ENCODE data around the gene ATG4B.

Gene ATG4B

GRCh38 chr2:241618296-241618805 is 19.1 kb upstream of the ATG4B start:
- Mint-ChIP-seq H3K36me3 (ENCODE audit: low read depth) (peaks cover 24% of the 10 kb centered on the region), H3K27ac (peak overlapping the region; percentile 99), H3K27me3 (ENCODE audit: low read depth) (no peaks in the 10 kb centered on the region), H3K9me3 (no peaks in the 10 kb centered on the region), H3K4me1 (ENCODE audit: low read depth) (peaks cover 20% of the 10 kb centered on the region), H3K4me3 (peak overlapping the region; percentile 89)
- no peak for DNase-seq (ENCODE audit: low spot score)

- no peak overlapping the region for H3K4me3 Mint-ChIP-seq
- no peaks in the 10 kb centered on the region for H3K27me3 Mint-ChIP-seq (ENCODE audit: low read depth)
- DNase-seq (ENCODE audit: low spot score), result no peak
- H3K9me3 Mint-ChIP-seq, result no peaks in the 10 kb centered on the region
- peaks cover 24% of the 10 kb centered on the region for H3K36me3 Mint-ChIP-seq (ENCODE audit: low read depth)
- peaks cover 20% of the 10 kb centered on the region for H3K4me1 Mint-ChIP-seq (ENCODE audit: low read depth)
- peak overlapping the region; percentile 99 for H3K27ac Mint-ChIP-seq
Observed at GRCh38 chr2:241618829-241619228, 18.7 kb upstream of the ATG4B start.

GRCh38 chr2:241619597-241620418 is 17.7 kb upstream of the ATG4B start:
- Mint-ChIP-seq H3K4me3 (no peak overlapping the region), H3K9me3 (no peaks in the 10 kb centered on the region), H3K36me3 (ENCODE audit: low read depth) (peaks cover 25% of the 10 kb centered on the region), H3K4me1 (ENCODE audit: low read depth) (peaks cover 20% of the 10 kb centered on the region), H3K27me3 (ENCODE audit: low read depth) (no peaks in the 10 kb centered on the region), H3K27ac (peak overlapping the region; percentile 17)
- DNase-seq (ENCODE audit: low spot score), result peak; percentile 24

- peaks cover 25% of the 10 kb centered on the region for H3K36me3 Mint-ChIP-seq (ENCODE audit: low read depth)
- peak; percentile 75 for DNase-seq (ENCODE audit: low spot score)
- no peaks in the 10 kb centered on the region for H3K27me3 Mint-ChIP-seq (ENCODE audit: low read depth)
- peak overlapping the region; percentile 48 for H3K27ac Mint-ChIP-seq
- no peak overlapping the region for H3K4me3 Mint-ChIP-seq
- H3K9me3 Mint-ChIP-seq, result no peaks in the 10 kb centered on the region
- H3K4me1 Mint-ChIP-seq (ENCODE audit: low read depth), result peaks cover 20% of the 10 kb centered on the region
Observed at GRCh38 chr2:241620419-241620769, 17.1 kb upstream of the ATG4B start.

GRCh38 chr2:241627675-241628074 is 9.8 kb upstream of the ATG4B start:
- DNase-seq (ENCODE audit: low spot score), result no peak
- H3K27me3 Mint-ChIP-seq (ENCODE audit: low read depth), result no peaks in the 10 kb centered on the region
- peaks cover 23% of the 10 kb centered on the region for H3K36me3 Mint-ChIP-seq (ENCODE audit: low read depth)
- peaks cover 4% of the 10 kb centered on the region for H3K4me1 Mint-ChIP-seq (ENCODE audit: low read depth)
- no peaks in the 10 kb centered on the region for H3K9me3 Mint-ChIP-seq
- H3K27ac Mint-ChIP-seq, result no peak overlapping the region
- H3K4me3 Mint-ChIP-seq, result no peak overlapping the region

GRCh38 chr2:241629762-241630435 is 7.6 kb upstream of the ATG4B start:
- DNase-seq (ENCODE audit: low spot score), result no peak
- Mint-ChIP-seq H3K27ac (no peak overlapping the region), H3K36me3 (ENCODE audit: low read depth) (peaks cover 28% of the 10 kb centered on the region), H3K4me1 (ENCODE audit: low read depth) (peaks cover 7% of the 10 kb centered on the region), H3K9me3 (no peaks in the 10 kb centered on the region), H3K27me3 (ENCODE audit: low read depth) (no peaks in the 10 kb centered on the region), H3K4me3 (no peak overlapping the region)

GRCh38 chr2:241632478-241633325 is 4.8 kb upstream of the ATG4B start:
- Mint-ChIP-seq H3K27ac (no peak overlapping the region), H3K27me3 (ENCODE audit: low read depth) (no peaks in the 10 kb centered on the region), H3K4me1 (ENCODE audit: low read depth) (peaks cover 14% of the 10 kb centered on the region), H3K9me3 (no peaks in the 10 kb centered on the region), H3K36me3 (ENCODE audit: low read depth) (peaks cover 23% of the 10 kb centered on the region), H3K4me3 (no peak overlapping the region)
- no peak for DNase-seq (ENCODE audit: low spot score)

- Mint-ChIP-seq H3K4me3 (no peak overlapping the region), H3K9me3 (no peaks in the 10 kb centered on the region), H3K27ac (no peak overlapping the region), H3K4me1 (ENCODE audit: low read depth) (peaks cover 15% of the 10 kb centered on the region), H3K27me3 (ENCODE audit: low read depth) (no peaks in the 10 kb centered on the region), H3K36me3 (ENCODE audit: low read depth) (peaks cover 21% of the 10 kb centered on the region)
- DNase-seq (ENCODE audit: low spot score), result no peak
Observed at GRCh38 chr2:241633561-241633960, 3.9 kb upstream of the ATG4B start.

- peaks cover 36% of the 10 kb centered on the region for H3K36me3 Mint-ChIP-seq (ENCODE audit: low read depth)
- H3K27ac Mint-ChIP-seq, result peak overlapping the region; percentile 74
- peaks cover 6% of the 10 kb centered on the region for H3K9me3 Mint-ChIP-seq
- no peak for DNase-seq (ENCODE audit: low spot score)
- H3K27me3 Mint-ChIP-seq (ENCODE audit: low read depth), result no peaks in the 10 kb centered on the region
- peaks cover 29% of the 10 kb centered on the region for H3K4me1 Mint-ChIP-seq (ENCODE audit: low read depth)
- peak overlapping the region; percentile 65 for H3K4me3 Mint-ChIP-seq
Observed at GRCh38 chr2:241635756-241636155, 1.7 kb upstream of the ATG4B start.

GRCh38 chr2:241636182-241637017 is 1.1 kb upstream of the ATG4B start:
- Mint-ChIP-seq H3K4me1 (ENCODE audit: low read depth) (peaks cover 32% of the 10 kb centered on the region), H3K36me3 (ENCODE audit: low read depth) (peaks cover 37% of the 10 kb centered on the region), H3K27me3 (ENCODE audit: low read depth) (no peaks in the 10 kb centered on the region), H3K4me3 (peak overlapping the region; percentile 65), H3K27ac (peak overlapping the region; percentile 74), H3K9me3 (peaks cover 6% of the 10 kb centered on the region)
- peak; percentile 35 for DNase-seq (ENCODE audit: low spot score)

GRCh38 chr2:241637795-241638660 is 535 bp downstream of the ATG4B start:
- peak overlapping the region; percentile 98 for H3K4me3 Mint-ChIP-seq
- peaks cover 28% of the 10 kb centered on the region for H3K36me3 Mint-ChIP-seq (ENCODE audit: low read depth)
- H3K27me3 Mint-ChIP-seq (ENCODE audit: low read depth), result no peaks in the 10 kb centered on the region
- H3K4me1 Mint-ChIP-seq (ENCODE audit: low read depth), result peaks cover 36% of the 10 kb centered on the region
- peak overlapping the region; percentile 93 for H3K27ac Mint-ChIP-seq
- H3K9me3 Mint-ChIP-seq, result peaks cover 6% of the 10 kb centered on the region
- no peak for DNase-seq (ENCODE audit: low spot score)

GRCh38 chr2:241638940-241639339 is 1.4 kb downstream of the ATG4B start:
- H3K27ac Mint-ChIP-seq, result peak overlapping the region; percentile 93
- H3K27me3 Mint-ChIP-seq (ENCODE audit: low read depth), result no peaks in the 10 kb centered on the region
- H3K9me3 Mint-ChIP-seq, result peaks cover 6% of the 10 kb centered on the region
- H3K4me1 Mint-ChIP-seq (ENCODE audit: low read depth), result peaks cover 36% of the 10 kb centered on the region
- DNase-seq (ENCODE audit: low spot score), result no peak
- peaks cover 29% of the 10 kb centered on the region for H3K36me3 Mint-ChIP-seq (ENCODE audit: low read depth)
- H3K4me3 Mint-ChIP-seq, result peak overlapping the region; percentile 98
